K562 (cell line): ENCODE results near the gene DBP. TPM values are rescaled to one million over a fixed set of nuclear protein-coding genes. Genes with fewer than 3 reads are reported as not detected.

ENCODE experiments used
- ATAC-seq: fragments of 200-7000 bp; cut with Tn5 transposase; 3 replicates; pipeline ENCODE4 v1.9.1; 2020; ENCODE audit warnings: moderate library complexity
- BruUV-seq: library from RNA; stranded (reverse); fragments of 400-500 nt; replicated peaks from 2 replicates; lab custom pipeline; 2021; lab: Mats Ljungman, UMichigan
- CTCF ChIA-PET: fragments of 300-600 bp; formaldehyde crosslinking; extraction: SDS; loops from one replicate; lab custom pipeline; 2021; ENCODE audit warnings: low intra/inter-chr PET ratio; lab: Yijun Ruan, JAX
- POLR2A ChIA-PET: fragments of 300-600, 350-650 bp; sonication (Branson Sonifier 250); formaldehyde crosslinking; extraction: SDS; loops from one replicate; lab custom pipeline; 2021; ENCODE audit warnings: antibody characterized with exemption, inconsistent platforms; lab: Yijun Ruan, JAX
- DNase-seq, 4 experiments: peaks; one replicate each; pipeline versions ENCODE4 v3.0.0 to v3.0.0-alpha.2; 2011 to 2018; ENCODE audit warnings: low spot score in 3 of 4, mixed read lengths in 3 of 4; ENCODE audit errors: extremely low read depth in 1 of 4
- FAIRE-seq: peaks from 2 replicates; lab custom pipeline; 2011; peaks lifted over from hg19 to GRCh38; lab: Jason Lieb, UNC
- H2AFZ ChIP-seq: 2 replicates; pipeline ENCODE4 v1.6.0; 2011; ENCODE audit warnings: low read depth, low read length, control low read depth, inconsistent platforms
- H3K27ac ChIP-seq: fragments of 200-600 bp; 3 replicates; pipeline ENCODE4 v1.8.0; 2011; ENCODE audit warnings: low read depth, mild to moderate bottlenecking, control low read depth, inconsistent platforms, low read length, moderate library complexity, mixed read lengths; ENCODE audit errors: extremely low read depth
- H3K27me3 ChIP-seq, 2 experiments: fragments of 300-600 bp in 1 of 2; 2 replicates in 1 of 2; 3 replicates in 1 of 2; pipeline versions ENCODE4 v1.6.0 to v1.8.0; 2011; ENCODE audit warnings: inconsistent platforms in 2 of 2, low read length in 2 of 2, mild to moderate bottlenecking in 1 of 2, mixed read lengths in 1 of 2, moderate library complexity in 1 of 2; ENCODE audit not compliant: control insufficient read depth in 2 of 2, insufficient read depth in 2 of 2
- H3K36me3 ChIP-seq: fragments of 300-600 bp; 3 replicates; pipeline ENCODE4 v1.8.0; 2011; ENCODE audit warnings: mild to moderate bottlenecking, low read length, inconsistent platforms; ENCODE audit not compliant: control insufficient read depth, insufficient read depth
- H3K4me1 ChIP-seq, 2 experiments: fragments of 200-600 bp in 1 of 2; replicated peaks in 1 of 2; 2 replicates in 1 of 2; 3 replicates in 1 of 2; pipeline versions ENCODE4 v1.5.1 to v1.8.0; 2011; ENCODE audit warnings: inconsistent platforms in 2 of 2, low read length in 2 of 2, mild to moderate bottlenecking in 1 of 2, mixed read lengths in 1 of 2, moderate library complexity in 1 of 2; ENCODE audit not compliant: control insufficient read depth in 2 of 2, insufficient read depth in 2 of 2
- H3K4me2 ChIP-seq: 2 replicates; pipeline ENCODE4 v1.6.1; 2011; ENCODE audit warnings: low read length, control low read depth, inconsistent platforms, mixed read lengths; ENCODE audit not compliant: insufficient read depth
- H3K4me3 ChIP-seq: fragments of 200-600 bp; sonication (generic), shearing (Covaris generic); 2 replicates; pipeline ENCODE4 v1.5.1; 2016; ENCODE audit warnings: control low read depth, inconsistent platforms
- H3K79me2 ChIP-seq: fragments of 200-600 bp; 3 replicates; pipeline ENCODE4 v1.8.0; 2011; ENCODE audit warnings: low read length, inconsistent platforms; ENCODE audit not compliant: control insufficient read depth, insufficient read depth
- H3K9ac ChIP-seq, 2 experiments: 2 replicates each; pipeline versions ENCODE4 v1.6.0 to v1.6.1; 2011; ENCODE audit warnings: low read depth in 2 of 2, low read length in 2 of 2, control low read depth in 1 of 2, inconsistent platforms in 1 of 2, mild to moderate bottlenecking in 1 of 2, mixed read lengths in 1 of 2; ENCODE audit not compliant: insufficient read depth in 1 of 2
- H3K9me1 ChIP-seq: one replicate; pipeline ENCODE4 v1.6.0; 2011; ENCODE audit warnings: inconsistent platforms, mild to moderate bottlenecking, low read length, moderate library complexity; ENCODE audit not compliant: control insufficient read depth, insufficient read depth
- H3K9me3 ChIP-seq: replicated peaks from 2 replicates; pipeline ENCODE4 v1.5.1; 2011; ENCODE audit warnings: low read depth, low read length, inconsistent platforms; ENCODE audit not compliant: control insufficient read depth, insufficient read depth
- H4K20me1 ChIP-seq: replicated peaks from 2 replicates; pipeline ENCODE4 v1.6.1; 2011; ENCODE audit warnings: low read length, inconsistent platforms, mixed read lengths; ENCODE audit not compliant: control insufficient read depth, insufficient read depth
- CBFA2T2 ChIP-seq: fragments of 450-650 bp; conservative IDR thresholded peaks from 2 replicates; pipeline ENCODE4 v1.6.1; 2017; ENCODE audit warnings: mild to moderate bottlenecking
- FOXK2 ChIP-seq, 2 experiments: fragments of 450-650 bp; IDR thresholded peaks in 1 of 2; conservative IDR thresholded peaks in 1 of 2; 2 replicates each; pipeline ENCODE4 v1.6.1; 2016; ENCODE audit warnings: low read depth in 2 of 2, mild to moderate bottlenecking in 1 of 2
- GABPB1 ChIP-seq: sonication (generic); formaldehyde crosslinking; IDR thresholded peaks from 2 replicates; pipeline ENCODE4 v1.8.0; 2022; ENCODE audit warnings: mild to moderate bottlenecking, missing genetic modification reagents
- MTA2 ChIP-seq: fragments of 450-650 bp; IDR thresholded peaks from 2 replicates; pipeline ENCODE4 v1.6.1; 2016; ENCODE audit warnings: low read depth
- RCOR1 ChIP-seq, 2 experiments: IDR thresholded peaks; 2 replicates each; pipeline ENCODE4 v1.6.1; 2012; ENCODE audit warnings: low read depth in 2 of 2, low read length in 2 of 2, borderline replicate concordance in 1 of 2, improper control_type of control experiment in 1 of 2
- RFX7 ChIP-seq: fragments of 250-450 bp; sonication (Bioruptor Pico); IDR thresholded peaks from 2 replicates; pipeline ENCODE4 v1.5.1; 2021; ENCODE audit warnings: mild to moderate bottlenecking
- TAL1 ChIP-seq: fragments of 450-650 bp; IDR thresholded peaks from 2 replicates; pipeline ENCODE4 v1.6.1; 2016; ENCODE audit warnings: mild to moderate bottlenecking
- TBP ChIP-seq: optimal IDR thresholded peaks from 2 replicates; pipeline ENCODE3; 2011; ENCODE audit warnings: low read depth, low read length, improper control_type of control experiment
- ZNF445 ChIP-seq: fragments of 250-450 bp; sonication (Bioruptor Pico); IDR thresholded peaks from 2 replicates; pipeline ENCODE4 v1.4.0; 2020; ENCODE audit warnings: low read depth, mild to moderate bottlenecking, moderate library complexity
- WGBS: fragments of 100-300 bp; shearing (Covaris generic); methylation state at CpG from one replicate; pipeline ENCODE4 v1.1.6; 2016; ENCODE audit warnings: low coverage, mixed read lengths; ENCODE audit not compliant: insufficient coverage; ENCODE audit errors: missing lambda C conversion rate; 5-methylcytosine and 5-hydroxymethylcytosine counted together
- in situ Hi-C: fragments of 300-500 bp; cut with MboI; formaldehyde crosslinking; loops from 4 replicates; pipeline ENCODE4 v1.15.0; 2018; ENCODE audit warnings: inconsistent platforms, mixed read lengths
- intact Hi-C: fragments of 100-400 bp; cut with micrococcal nuclease; formaldehyde crosslinking; loops from 2 replicates; pipeline ENCODE4 v1.14.2; 2022
- polyA plus RNA-seq, 8 experiments: library from polyadenylated mRNA; depleted of rRNA in 4 of 8; stranded (reverse) in 5 of 8; unstranded in 3 of 8; fragments of >200 nt; fragmentation: Nextera tagmentation in 2 of 8; fragmentation: Illumina TruSeq in 1 of 8; extraction: Ambion mirVana in 2 of 8; extraction: Trizol in 1 of 8; gene quantifications; 2 replicates each; pipeline versions ENCODE4 v1.2.1 to v1.2.3, GENCODE V29; 2011 to 2014; ENCODE audit warnings: inconsistent platforms in 1 of 8, missing spikeins in 1 of 8
- total RNA-seq, 7 experiments: library from RNA; depleted of rRNA in 6 of 7; stranded (reverse); fragments of >200 nt in 6 of 7; fragmentation: Illumina TruSeq in 2 of 7; extraction: Trizol in 2 of 7; gene quantifications; 2 replicates each; pipeline versions ENCODE4 v1.2.1 to v1.2.3, GENCODE V29; 2011 to 2021; ENCODE audit warnings: low replicate concordance in 1 of 7
- TF ChIP-seq, protein P1 (sequence below): fragments of 450-650 bp; IDR thresholded peaks from 2 replicates; pipeline ENCODE4 v1.6.1; 2016; ENCODE audit warnings: low read depth
- TF ChIP-seq, protein P2 (sequence below): fragments of 450-650 bp; IDR thresholded peaks from 2 replicates; pipeline ENCODE4 v1.6.1; 2018; ENCODE audit warnings: mild to moderate bottlenecking, low read depth; ENCODE audit not compliant: partially characterized antibody

The DBP gene
- total and polyA plus RNA-seq, 9 of the 15 experiments (the other 6 are each of a cell fraction or from before 2014, with no cell fraction given): 0.25 to 5.5 (median 1.8) TPM

DNA sequence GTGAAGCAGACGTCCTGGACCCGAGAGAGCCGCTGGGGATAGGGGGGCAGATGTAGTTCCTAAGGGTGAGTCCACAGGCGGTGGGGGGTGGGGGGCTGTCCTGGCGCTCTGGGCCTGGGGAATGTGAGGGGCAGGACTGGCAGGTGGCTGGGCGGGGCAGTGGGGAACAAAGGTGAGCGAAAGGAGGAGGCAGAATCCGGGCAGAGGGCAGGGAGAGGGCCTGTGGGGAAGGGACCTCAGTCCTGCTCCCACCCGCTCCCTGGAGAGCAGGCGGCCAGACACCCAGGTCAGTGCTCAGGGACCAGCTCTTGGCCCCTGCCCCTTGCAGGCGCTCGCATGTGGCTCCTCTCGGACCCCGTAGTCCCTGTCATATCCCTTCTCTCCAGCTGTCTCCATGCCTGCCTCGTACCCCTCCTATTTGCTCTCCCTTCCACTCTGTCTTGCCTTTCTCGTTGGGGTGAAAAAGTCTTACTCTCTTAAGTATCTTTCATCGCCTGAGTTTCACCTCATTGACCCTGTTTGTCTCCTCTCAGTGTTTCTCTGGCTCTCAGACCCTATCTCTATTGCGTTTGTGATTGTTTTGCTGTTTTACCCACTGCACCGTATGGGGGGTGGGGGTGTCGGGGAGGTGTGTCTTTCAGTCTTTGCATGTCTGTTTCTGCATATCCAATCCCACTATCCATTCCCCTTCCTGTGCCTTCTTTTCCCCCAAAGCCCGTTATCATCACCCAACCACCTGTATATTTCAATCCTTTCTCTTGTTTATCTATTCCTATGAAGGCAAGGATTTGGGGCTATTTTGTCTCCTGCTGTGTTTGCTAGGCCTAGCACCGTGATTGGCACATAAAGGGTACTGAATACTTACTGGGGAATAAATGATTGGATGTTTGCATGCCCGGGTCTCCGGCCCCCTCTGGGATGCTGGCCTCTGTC, 12.1 kb downstream of the DBP start:
- Histone ChIP-seq H3K9me1 (no peaks in the 10 kb centered on the region), H3K27me3 (no peaks in the 10 kb centered on the region), H3K4me2 (peak overlapping the region; percentile 84), H4K20me1 (no peaks in the 10 kb centered on the region), H3K36me3 (peaks cover 5% of the 10 kb centered on the region; the same call in 1 of the 3 replicates), H3K9ac (peak overlapping the region; percentile 36 to 73; a peak in 3 of 4 replicates), H3K79me2 (peaks cover 3% of the 10 kb centered on the region; the same call in 1 of the 3 replicates), H3K9me3 (no peaks in the 10 kb centered on the region), H3K27ac (no peak overlapping the region), H3K4me1 (peaks cover 19 to 64% of the 10 kb centered on the region in 2 experiments), H2AFZ (no peak overlapping the region), H3K4me3 (peak overlapping the region; percentile 49)
- no peak for FAIRE-seq
- DNase-seq: peak in 1 of 4 experiments; percentile 10
- ChIA-PET CTCF (no interaction called here), POLR2A (interaction anchor here (0.9 to 2.2 kb wide), 3 partner anchors 8 to 12 kb away, joined by 3 to 13 read pairs (median 6); partner anchors contain the start of gene DBP)
- intact Hi-C loops (no loop called here), in situ Hi-C loops (no loop called here)
- BruUV-seq: no TSS peak
- WGBS: 28% methylated on average over 17 of the region's 24 CpGs
- no peak for ATAC-seq
- TF ChIP-seq, protein P1, sequence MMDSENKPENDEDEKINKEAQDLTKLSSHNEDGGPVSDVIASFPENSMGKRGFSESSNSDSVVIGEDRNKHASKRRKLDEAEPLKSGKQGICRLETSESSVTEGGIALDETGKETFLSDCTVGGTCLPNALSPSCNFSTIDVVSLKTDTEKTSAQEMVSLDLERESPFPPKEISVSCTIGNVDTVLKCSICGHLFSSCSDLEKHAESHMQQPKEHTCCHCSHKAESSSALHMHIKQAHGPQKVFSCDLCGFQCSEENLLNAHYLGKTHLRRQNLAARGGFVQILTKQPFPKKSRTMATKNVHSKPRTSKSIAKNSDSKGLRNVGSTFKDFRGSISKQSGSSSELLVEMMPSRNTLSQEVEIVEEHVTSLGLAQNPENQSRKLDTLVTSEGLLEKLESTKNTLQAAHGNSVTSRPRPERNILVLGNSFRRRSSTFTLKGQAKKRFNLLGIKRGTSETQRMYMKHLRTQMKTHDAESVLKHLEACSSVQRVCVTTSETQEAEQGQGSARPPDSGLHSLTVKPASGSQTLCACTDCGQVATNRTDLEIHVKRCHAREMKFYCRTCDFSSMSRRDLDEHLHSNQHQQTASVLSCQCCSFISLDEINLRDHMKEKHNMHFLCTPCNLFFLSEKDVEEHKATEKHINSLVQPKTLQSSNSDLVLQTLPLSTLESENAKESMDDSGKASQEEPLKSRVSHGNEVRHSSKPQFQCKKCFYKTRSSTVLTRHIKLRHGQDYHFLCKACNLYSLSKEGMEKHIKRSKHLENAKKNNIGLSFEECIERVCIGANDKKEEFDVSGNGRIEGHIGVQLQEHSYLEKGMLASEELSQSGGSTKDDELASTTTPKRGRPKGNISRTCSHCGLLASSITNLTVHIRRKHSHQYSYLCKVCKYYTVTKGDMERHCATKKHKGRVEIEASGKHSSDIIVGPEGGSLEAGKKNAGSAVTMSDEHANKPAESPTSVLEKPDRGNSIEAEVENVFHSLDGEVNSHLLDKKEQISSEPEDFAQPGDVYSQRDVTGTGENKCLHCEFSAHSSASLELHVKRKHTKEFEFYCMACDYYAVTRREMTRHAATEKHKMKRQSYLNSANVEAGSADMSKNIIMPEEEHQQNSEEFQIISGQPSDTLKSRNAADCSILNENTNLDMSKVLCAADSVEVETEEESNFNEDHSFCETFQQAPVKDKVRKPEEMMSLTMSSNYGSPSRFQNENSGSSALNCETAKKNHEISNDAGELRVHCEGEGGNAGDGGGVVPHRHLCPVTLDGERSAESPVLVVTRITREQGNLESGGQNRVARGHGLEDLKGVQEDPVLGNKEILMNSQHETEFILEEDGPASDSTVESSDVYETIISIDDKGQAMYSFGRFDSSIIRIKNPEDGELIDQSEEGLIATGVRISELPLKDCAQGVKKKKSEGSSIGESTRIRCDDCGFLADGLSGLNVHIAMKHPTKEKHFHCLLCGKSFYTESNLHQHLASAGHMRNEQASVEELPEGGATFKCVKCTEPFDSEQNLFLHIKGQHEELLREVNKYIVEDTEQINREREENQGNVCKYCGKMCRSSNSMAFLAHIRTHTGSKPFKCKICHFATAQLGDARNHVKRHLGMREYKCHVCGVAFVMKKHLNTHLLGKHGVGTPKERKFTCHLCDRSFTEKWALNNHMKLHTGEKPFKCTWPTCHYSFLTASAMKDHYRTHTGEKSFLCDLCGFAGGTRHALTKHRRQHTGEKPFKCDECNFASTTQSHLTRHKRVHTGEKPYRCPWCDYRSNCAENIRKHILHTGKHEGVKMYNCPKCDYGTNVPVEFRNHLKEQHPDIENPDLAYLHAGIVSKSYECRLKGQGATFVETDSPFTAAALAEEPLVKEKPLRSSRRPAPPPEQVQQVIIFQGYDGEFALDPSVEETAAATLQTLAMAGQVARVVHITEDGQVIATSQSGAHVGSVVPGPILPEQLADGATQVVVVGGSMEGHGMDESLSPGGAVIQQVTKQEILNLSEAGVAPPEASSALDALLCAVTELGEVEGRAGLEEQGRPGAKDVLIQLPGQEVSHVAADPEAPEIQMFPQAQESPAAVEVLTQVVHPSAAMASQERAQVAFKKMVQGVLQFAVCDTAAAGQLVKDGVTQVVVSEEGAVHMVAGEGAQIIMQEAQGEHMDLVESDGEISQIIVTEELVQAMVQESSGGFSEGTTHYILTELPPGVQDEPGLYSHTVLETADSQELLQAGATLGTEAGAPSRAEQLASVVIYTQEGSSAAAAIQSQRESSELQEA: peak; percentile 76
- TF ChIP-seq TAL1: peak; percentile 57
- TF ChIP-seq ZNF445 (CRISPR knock-in tag): no peak
- peak in 1 of 2 experiments; percentile 73; a peak in 2 of 4 replicates for TF ChIP-seq RCOR1 (IDR thresholded peaks at IDR 0.05; ENCODE audit: borderline replicate concordance in 1 of 2, low read depth in 2 of 2, low read length in 2 of 2)
- no peak for TF ChIP-seq TBP
- TF ChIP-seq GABPB1: no peak
- TF ChIP-seq, protein P2, sequence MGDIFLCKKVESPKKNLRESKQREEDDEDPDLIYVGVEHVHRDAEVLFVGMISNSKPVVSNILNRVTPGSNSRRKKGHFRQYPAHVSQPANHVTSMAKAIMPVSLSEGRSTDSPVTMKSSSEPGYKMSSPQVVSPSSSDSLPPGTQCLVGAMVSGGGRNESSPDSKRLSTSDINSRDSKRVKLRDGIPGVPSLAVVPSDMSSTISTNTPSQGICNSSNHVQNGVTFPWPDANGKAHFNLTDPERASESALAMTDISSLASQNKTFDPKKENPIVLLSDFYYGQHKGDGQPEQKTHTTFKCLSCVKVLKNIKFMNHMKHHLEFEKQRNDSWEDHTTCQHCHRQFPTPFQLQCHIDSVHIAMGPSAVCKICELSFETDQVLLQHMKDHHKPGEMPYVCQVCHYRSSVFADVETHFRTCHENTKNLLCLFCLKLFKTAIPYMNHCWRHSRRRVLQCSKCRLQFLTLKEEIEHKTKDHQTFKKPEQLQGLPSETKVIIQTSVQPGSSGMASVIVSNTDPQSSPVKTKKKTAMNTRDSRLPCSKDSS: no peak
- TF ChIP-seq FOXK2 (conservative IDR thresholded peaks at IDR 0.05 in 1 of 2, IDR thresholded peaks at IDR 0.05 in 1 of 2; ENCODE audit: low read depth in 2 of 2): 0 out of 4 replicates have a peak, but pooled peaks of 1 of the 2 experiments have one; percentile 16
- no peak for TF ChIP-seq RFX7
- 0 out of 2 replicates have a peak, but pooled peaks have one; percentile 13 for TF ChIP-seq MTA2
- TF ChIP-seq CBFA2T2: peak; percentile 55; the same call in 1 of the 2 replicates
